HT-29 (cell line): ENCODE results near the gene TMPRSS6. TPM values are rescaled to one million over a fixed set of nuclear protein-coding genes. Genes with fewer than 3 reads are reported as not detected.
"Not testable (repeated sequence)": the region's sequence is repeated elsewhere in the genome, so short reads cannot be mapped to it uniquely, and the experiment has no call there.

ENCODE experiments used
- DNase-seq: peaks from one replicate; pipeline ENCODE4 v3.0.0-alpha.2; 2015; ENCODE audit warnings: low spot score
- total RNA-seq: library from RNA; depleted of rRNA; stranded (reverse); fragments of >200 nt; shearing (Covaris generic); gene quantifications from 2 replicates; pipeline ENCODE4 v1.2.3, GENCODE V29; 2014

The TMPRSS6 gene
- total RNA-seq, 1 experiment from 2014 or later = not detected

GRCh38 chr22:37088750-37089408, 20.6 kb downstream of the TMPRSS6 start:
- no peak for DNase-seq

- DNase-seq = no peak
These were observed 21.4 kb downstream of the TMPRSS6 start for GRCh38 chr22:37088108-37088605.

GRCh38 chr22:37086184-37086583, 23.3 kb downstream of the TMPRSS6 start:
- no peak for DNase-seq

- DNase-seq = no peak
These were observed 25.1 kb downstream of the TMPRSS6 start for GRCh38 chr22:37084385-37084784.

- DNase-seq = no peak
These were observed 25.6 kb downstream of the TMPRSS6 start for GRCh38 chr22:37083914-37084313.

- DNase-seq = no peak
These were observed 27.2 kb downstream of the TMPRSS6 start for GRCh38 chr22:37082251-37082873.

- DNase-seq = no peak
These were observed 28.7 kb downstream of the TMPRSS6 start for GRCh38 chr22:37080838-37081237.

- no peak for DNase-seq
These were observed 29.1 kb downstream of the TMPRSS6 start for GRCh38 chr22:37080438-37080837.

GRCh38 chr22:37079668-37080171, 29.8 kb downstream of the TMPRSS6 start:
- no peak for DNase-seq

- no peak for DNase-seq
These were observed 30.4 kb downstream of the TMPRSS6 start for GRCh38 chr22:37079158-37079557.

- DNase-seq = peak; percentile 47
These were observed 31.6 kb downstream of the TMPRSS6 start for GRCh38 chr22:37077802-37078448.

- DNase-seq = no peak
These were observed 33.6 kb downstream of the TMPRSS6 start for GRCh38 chr22:37075822-37076433.

GRCh38 chr22:37075046-37075445, 34.5 kb downstream of the TMPRSS6 start:
- DNase-seq = no peak

GRCh38 chr22:37074537-37074936, 35.0 kb downstream of the TMPRSS6 start:
- DNase-seq = no peak

- DNase-seq = no peak
These were observed 36.8 kb downstream of the TMPRSS6 start for GRCh38 chr22:37072673-37073072.

GRCh38 chr22:37071850-37072592, 37.5 kb downstream of the TMPRSS6 start:
- DNase-seq = not testable (repeated sequence)

- DNase-seq = no peak
These were observed 38.8 kb downstream of the TMPRSS6 start for GRCh38 chr22:37070744-37071143.

GRCh38 chr22:37070334-37070733, 39.2 kb downstream of the TMPRSS6 start:
- no peak for DNase-seq

- no peak for DNase-seq
These were observed 39.8 kb downstream of the TMPRSS6 start for GRCh38 chr22:37069719-37070118.

- DNase-seq = no peak
These were observed 40.2 kb downstream of the TMPRSS6 start for GRCh38 chr22:37069319-37069718.

- DNase-seq = no peak
These were observed 40.7 kb downstream of the TMPRSS6 start for GRCh38 chr22:37068859-37069258.
